ENCODE measurements around the gene LCN12.

Gene LCN12

DNA sequence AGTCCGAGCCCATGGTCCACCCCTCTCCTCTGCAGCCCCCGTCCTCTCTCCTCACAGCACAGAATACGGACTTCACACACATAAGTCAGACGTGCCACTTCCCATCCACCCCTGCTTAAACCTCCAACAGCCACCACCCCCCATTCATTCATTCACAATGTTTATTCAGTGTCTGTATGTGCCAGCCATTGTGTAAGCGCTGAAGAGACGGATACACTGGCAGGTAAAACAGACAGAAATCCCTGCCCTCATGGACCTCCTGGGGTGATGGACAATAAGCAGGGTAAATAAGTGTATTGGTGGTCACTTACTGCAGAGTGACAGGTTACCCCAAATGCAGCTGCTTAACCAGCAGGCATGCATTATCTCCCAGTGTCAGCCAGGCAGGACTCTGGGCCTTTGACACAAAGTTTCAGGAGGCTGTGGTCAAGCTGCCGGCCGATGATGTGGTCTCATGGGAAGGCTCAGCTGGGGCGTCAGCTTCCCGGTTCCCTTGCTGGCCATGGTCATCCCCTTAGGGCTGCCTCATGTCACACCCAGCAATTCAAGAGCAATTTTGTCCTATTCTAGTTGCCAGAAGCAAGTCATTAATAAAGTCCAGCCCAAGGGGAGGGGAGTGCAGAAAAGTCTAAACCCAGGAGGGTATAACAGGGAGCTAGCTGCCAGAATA, 38.3 kb downstream of the LCN12 start:
- Histone ChIP-seq H3K4me1 (ENCODE audit: control insufficient read depth, insufficient read depth, low read length) (peaks cover 9% of the 10 kb centered on the region), H3K27me3 (ENCODE audit: control insufficient read depth, insufficient read depth, low read length, poor library complexity, severe bottlenecking) (peaks cover 42% of the 10 kb centered on the region), H3K36me3 (ENCODE audit: control insufficient read depth, insufficient read depth, low read length) (no peaks in the 10 kb centered on the region), H3K27ac (ENCODE audit: insufficient read depth, low read depth, low read length, poor library complexity, severe bottlenecking) (no peak overlapping the region), H3K9me3 (ENCODE audit: control insufficient read depth, low read length) (no peaks in the 10 kb centered on the region), H3K4me3 (ENCODE audit: insufficient read depth, low read depth, low read length) (no peak overlapping the region)
- WGBS, 2 experiments, result 77 to 78% methylated on average over 10 of the region's 10 CpGs

DNA sequence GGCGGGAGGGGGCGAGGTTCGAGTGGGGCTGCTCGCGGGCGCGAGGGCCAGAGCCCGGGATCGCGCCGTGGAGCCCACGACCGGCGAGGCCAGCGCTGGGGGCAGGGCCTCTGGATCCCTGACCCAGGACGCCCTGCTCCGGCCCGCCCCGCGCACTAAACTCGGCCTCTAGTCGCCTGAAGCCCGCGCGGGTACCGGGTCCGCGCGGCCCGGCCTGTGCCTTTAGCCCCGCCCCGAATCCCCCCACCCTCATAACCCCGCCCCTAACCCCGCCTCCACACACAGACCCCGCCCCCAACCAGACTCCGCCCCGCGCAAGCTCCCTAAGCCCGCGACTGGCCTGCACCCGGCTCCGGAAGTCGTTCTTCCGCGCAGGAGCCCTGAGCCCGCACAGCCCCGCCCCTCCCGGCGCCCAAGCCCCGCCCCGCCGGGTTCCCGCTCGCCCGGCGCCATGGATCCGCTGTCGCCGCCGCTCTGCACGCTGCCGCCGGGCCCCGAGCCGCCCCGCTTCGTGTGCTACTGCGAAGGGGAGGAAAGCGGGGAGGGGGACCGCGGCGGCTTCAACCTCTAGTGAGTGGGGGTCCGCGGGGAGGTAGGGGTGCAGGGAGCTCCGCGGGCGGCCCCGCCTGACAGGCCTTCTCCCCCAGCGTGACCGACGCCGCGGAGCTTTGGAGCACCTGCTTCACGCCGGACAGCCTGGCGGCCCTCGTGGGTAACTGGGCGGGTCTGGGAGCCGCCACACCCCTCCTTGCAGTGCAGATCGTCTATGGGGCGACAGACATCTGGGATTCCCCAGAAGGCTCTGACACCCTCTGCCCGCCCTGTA, 40.1 kb downstream of the LCN12 start, which contains the start of gene PAXX:
PAXX (plus strand) TSS at position 430 of the 826 bp plus-strand sequence; CDS start at position 452, 22 bp downstream.
- no peak within 1 kb of the TSS for H3K27ac ChIP-seq (ENCODE audit: insufficient read depth, low read depth, low read length, poor library complexity, severe bottlenecking)
- peaks cover 20% of the 10 kb centered on the region for H3K4me1 ChIP-seq (ENCODE audit: control insufficient read depth, insufficient read depth, low read length)
- 4% methylated on average over 90 to 91 of the region's 92 CpGs for WGBS, 2 experiments
- H3K27me3 ChIP-seq (ENCODE audit: control insufficient read depth, insufficient read depth, low read length, poor library complexity, severe bottlenecking), result peaks cover 42% of the 10 kb centered on the region
- H3K9me3 ChIP-seq (ENCODE audit: control insufficient read depth, low read length), result no peaks in the 10 kb centered on the region
- peak within 1 kb of the TSS; percentile 78 for H3K4me3 ChIP-seq (ENCODE audit: insufficient read depth, low read depth, low read length)
- no peaks in the 10 kb centered on the region for H3K36me3 ChIP-seq (ENCODE audit: control insufficient read depth, insufficient read depth, low read length)

DNA sequence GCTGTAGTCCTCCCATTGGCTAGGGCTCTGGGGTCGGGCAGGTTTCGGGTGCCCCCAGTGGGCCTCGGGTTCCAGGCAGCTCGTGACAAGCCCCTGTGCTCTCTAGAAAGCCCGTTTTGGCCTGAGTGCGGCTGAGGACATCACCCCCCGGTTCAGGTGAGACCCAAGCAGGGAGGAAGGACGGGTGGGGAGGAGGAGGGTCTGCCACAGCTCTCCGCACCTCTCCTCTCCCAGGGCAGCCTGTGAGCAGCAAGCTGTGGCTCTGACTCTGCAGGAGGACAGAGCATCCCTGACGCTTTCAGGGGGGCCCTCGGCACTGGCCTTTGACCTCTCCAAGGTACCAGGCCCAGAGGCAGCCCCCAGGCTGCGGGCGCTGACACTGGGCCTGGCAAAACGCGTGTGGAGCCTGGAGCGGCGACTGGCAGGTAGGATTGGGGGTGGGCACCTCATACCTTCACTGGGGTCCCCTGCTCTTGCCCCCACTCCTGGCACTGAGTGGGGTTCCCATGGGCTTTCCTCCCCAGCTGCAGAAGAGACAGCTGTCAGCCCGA, 40.8 kb downstream of the LCN12 start:
- Histone ChIP-seq H3K9me3 (ENCODE audit: control insufficient read depth, low read length) (no peaks in the 10 kb centered on the region), H3K27ac (ENCODE audit: insufficient read depth, low read depth, low read length, poor library complexity, severe bottlenecking) (no peak overlapping the region), H3K4me3 (ENCODE audit: insufficient read depth, low read depth, low read length) (peak overlapping the region; percentile 78), H3K27me3 (ENCODE audit: control insufficient read depth, insufficient read depth, low read length, poor library complexity, severe bottlenecking) (peaks cover 38% of the 10 kb centered on the region), H3K4me1 (ENCODE audit: control insufficient read depth, insufficient read depth, low read length) (peaks cover 22% of the 10 kb centered on the region), H3K36me3 (ENCODE audit: control insufficient read depth, insufficient read depth, low read length) (no peaks in the 10 kb centered on the region)
- 43 to 44% methylated on average over 18 of the region's 18 CpGs for WGBS, 2 experiments

DNA sequence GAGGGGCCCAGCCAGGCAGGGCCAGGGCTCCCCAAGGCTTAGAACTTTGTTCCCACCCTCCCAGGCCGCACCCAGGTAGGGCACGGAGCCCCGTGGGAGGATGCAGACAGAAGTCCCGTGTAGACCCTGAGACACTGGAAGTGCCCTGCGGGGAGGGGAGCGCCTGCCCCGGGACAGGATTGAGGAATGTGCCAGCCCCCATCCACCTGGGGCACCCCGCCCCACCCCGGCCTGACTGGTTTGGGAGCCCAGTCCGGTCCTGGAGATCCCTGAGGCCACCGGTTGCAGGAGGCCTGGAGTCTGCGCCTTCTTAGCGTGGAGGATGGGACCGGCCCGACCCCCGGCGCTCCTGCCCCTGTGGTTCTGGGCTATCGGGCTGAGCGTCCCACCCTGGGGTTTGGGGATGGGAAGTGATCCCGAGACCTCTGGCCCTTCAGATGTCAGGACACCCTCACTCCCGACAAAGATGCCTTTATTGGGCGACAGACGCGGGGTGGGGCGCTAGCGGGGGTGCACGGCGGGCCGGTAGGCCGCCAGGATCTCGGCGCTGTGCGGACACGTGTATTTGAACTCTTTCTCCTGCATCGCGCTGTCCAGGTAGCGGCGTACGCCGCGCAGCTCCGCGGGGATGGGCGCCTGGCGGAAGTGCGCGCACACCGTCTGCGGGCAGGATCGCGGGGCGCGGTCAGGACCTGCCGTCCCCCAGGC, 42.3 kb downstream of the LCN12 start:
- WGBS, 2 experiments, result 79 to 82% methylated on average over 54 of the region's 54 CpGs
- H3K27ac ChIP-seq (ENCODE audit: insufficient read depth, low read depth, low read length, poor library complexity, severe bottlenecking), result no peak overlapping the region
- no peaks in the 10 kb centered on the region for H3K36me3 ChIP-seq (ENCODE audit: control insufficient read depth, insufficient read depth, low read length)
- peaks cover 37% of the 10 kb centered on the region for H3K27me3 ChIP-seq (ENCODE audit: control insufficient read depth, insufficient read depth, low read length, poor library complexity, severe bottlenecking)
- no peaks in the 10 kb centered on the region for H3K9me3 ChIP-seq (ENCODE audit: control insufficient read depth, low read length)
- H3K4me1 ChIP-seq (ENCODE audit: control insufficient read depth, insufficient read depth, low read length), result peaks cover 22% of the 10 kb centered on the region
- H3K4me3 ChIP-seq (ENCODE audit: insufficient read depth, low read depth, low read length), result no peak overlapping the region

DNA sequence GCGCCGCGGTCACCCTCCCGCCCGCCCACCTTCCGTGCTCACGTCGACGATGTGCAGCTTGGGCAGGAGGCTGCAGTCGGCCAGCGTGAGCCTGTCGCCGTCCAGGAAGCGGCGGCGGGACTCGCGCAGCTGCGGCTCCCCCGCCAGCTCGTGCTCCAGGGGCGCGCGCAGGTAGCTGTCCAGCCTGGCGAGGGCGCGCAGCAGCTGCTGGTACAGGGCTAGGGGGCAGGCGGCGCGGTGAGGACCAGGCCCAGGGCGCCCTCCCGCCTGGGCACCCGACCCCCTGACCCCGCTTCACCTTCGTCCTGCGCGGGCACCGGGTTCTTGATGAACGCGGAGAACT, 42.8 kb downstream of the LCN12 start:
- no peaks in the 10 kb centered on the region for H3K36me3 ChIP-seq (ENCODE audit: control insufficient read depth, insufficient read depth, low read length)
- H3K9me3 ChIP-seq (ENCODE audit: control insufficient read depth, low read length), result no peaks in the 10 kb centered on the region
- H3K27ac ChIP-seq (ENCODE audit: insufficient read depth, low read depth, low read length, poor library complexity, severe bottlenecking), result no peak overlapping the region
- peaks cover 37% of the 10 kb centered on the region for H3K27me3 ChIP-seq (ENCODE audit: control insufficient read depth, insufficient read depth, low read length, poor library complexity, severe bottlenecking)
- H3K4me1 ChIP-seq (ENCODE audit: control insufficient read depth, insufficient read depth, low read length), result peaks cover 22% of the 10 kb centered on the region
- WGBS, 2 experiments, result 71 to 72% methylated on average over 40 of the region's 40 CpGs
- no peak overlapping the region for H3K4me3 ChIP-seq (ENCODE audit: insufficient read depth, low read depth, low read length)

DNA sequence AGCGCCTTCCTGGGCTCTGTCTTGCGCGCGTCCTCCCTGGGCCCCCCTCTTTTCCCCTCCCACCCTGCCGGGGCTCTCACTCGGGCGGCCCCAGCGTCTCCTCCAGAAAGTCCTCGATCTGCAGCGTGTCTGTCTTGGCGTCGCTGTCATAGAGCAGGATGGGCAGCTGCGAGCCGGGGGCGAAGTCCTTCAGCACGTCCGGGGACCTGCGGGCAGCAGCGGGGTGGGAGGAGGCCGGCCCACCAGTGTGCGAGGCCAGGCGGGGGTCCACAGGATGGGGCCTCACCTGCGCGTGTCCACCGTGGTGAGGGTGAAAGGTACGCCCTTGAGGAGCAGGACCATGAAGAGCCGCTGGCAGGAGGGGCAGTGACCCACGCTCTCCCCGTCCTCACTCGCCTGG, 43.3 kb downstream of the LCN12 start:
- WGBS, 2 experiments, result 87 to 89% methylated on average over 30 of the region's 30 CpGs
- no peak overlapping the region for H3K4me3 ChIP-seq (ENCODE audit: insufficient read depth, low read depth, low read length)
- H3K27me3 ChIP-seq (ENCODE audit: control insufficient read depth, insufficient read depth, low read length, poor library complexity, severe bottlenecking), result peaks cover 37% of the 10 kb centered on the region
- H3K4me1 ChIP-seq (ENCODE audit: control insufficient read depth, insufficient read depth, low read length), result peaks cover 22% of the 10 kb centered on the region
- no peaks in the 10 kb centered on the region for H3K36me3 ChIP-seq (ENCODE audit: control insufficient read depth, insufficient read depth, low read length)
- H3K27ac ChIP-seq (ENCODE audit: insufficient read depth, low read depth, low read length, poor library complexity, severe bottlenecking), result no peak overlapping the region
- H3K9me3 ChIP-seq (ENCODE audit: control insufficient read depth, low read length), result no peaks in the 10 kb centered on the region

DNA sequence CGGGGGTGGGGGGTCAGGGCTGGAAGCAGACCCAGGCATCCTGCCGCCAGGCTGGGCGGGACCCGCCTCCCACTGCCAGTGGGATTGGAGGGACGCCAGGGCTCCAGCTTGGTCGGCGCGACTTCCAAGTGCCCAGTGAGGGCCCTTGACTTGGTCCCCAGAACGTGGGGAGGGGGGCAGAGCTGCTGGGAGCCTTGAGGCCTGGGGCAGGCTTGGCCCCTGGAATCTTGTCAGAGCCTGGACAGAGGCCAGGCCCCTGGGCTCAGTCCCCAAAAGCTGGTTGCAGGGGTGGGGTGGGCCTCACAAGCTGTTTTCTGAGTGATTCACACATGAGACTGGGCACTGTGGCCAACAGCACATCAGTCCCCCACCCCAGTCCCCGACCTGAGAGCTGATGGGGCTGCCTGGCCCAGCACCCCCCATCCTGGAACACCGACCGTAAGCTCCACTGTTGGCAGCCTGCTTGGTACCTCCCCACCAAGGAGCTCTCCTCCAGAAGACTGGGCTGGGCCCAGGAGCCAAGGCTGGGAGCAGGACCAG, 43.8 kb downstream of the LCN12 start:
- Histone ChIP-seq H3K4me3 (ENCODE audit: insufficient read depth, low read depth, low read length) (no peak overlapping the region), H3K27ac (ENCODE audit: insufficient read depth, low read depth, low read length, poor library complexity, severe bottlenecking) (no peak overlapping the region), H3K27me3 (ENCODE audit: control insufficient read depth, insufficient read depth, low read length, poor library complexity, severe bottlenecking) (peaks cover 37% of the 10 kb centered on the region), H3K9me3 (ENCODE audit: control insufficient read depth, low read length) (no peaks in the 10 kb centered on the region), H3K4me1 (ENCODE audit: control insufficient read depth, insufficient read depth, low read length) (peaks cover 22% of the 10 kb centered on the region), H3K36me3 (ENCODE audit: control insufficient read depth, insufficient read depth, low read length) (no peaks in the 10 kb centered on the region)
- 88 to 91% methylated on average over 12 of the region's 12 CpGs for WGBS, 2 experiments

DNA sequence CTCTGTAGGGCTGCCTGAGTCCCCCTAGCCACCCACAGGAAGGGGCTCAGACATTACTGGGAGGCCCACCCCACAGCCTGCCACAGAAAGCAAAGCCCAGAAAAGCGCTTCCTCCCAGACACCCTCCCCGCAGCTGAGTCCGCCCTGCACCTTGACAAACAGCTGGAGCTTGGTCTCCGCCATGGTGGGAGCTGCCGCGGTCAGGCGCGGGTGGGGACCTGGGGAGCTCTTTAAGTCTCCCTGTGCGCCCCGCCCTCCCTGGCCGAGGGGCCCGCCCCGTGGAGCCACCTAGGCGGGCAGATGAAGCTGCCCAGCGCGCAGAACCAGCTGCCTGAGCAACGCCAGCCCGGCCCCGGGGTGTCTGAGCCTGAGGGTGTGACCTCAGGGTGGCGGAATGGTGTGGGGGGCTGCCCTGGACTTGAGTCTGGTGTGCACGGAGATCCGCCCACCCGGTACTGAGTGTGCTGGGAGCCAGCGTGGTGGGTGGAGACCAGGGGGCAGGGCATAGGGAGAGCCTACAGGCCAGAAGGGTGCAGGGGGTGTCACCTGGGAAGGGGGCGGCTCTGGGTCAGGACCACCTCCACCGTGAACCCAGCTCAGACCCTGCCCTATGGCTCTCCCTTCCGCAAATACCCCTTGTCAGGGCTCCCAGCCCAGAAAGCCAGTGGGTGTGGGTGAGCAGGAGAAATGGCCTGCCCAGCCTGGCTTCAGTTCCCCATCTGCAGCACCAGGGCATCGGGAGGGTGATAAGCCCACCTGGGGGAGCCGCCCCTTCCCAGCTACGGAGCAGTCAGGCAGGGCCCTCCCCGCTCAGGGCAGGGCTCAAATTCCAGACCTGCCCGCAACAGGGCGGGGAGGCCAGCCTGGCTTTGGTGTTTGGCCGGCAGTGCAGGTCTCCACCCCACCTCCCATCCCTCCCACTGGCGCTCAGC, 44.6 kb downstream of the LCN12 start, which contains the start of gene CLIC3:
CLIC3 (minus strand) TSS at position 208 of the 932 bp plus-strand sequence; CDS start at position 183, 25 bp downstream.
- H3K4me1 ChIP-seq (ENCODE audit: control insufficient read depth, insufficient read depth, low read length), result peaks cover 22% of the 10 kb centered on the region
- H3K4me3 ChIP-seq (ENCODE audit: insufficient read depth, low read depth, low read length), result no peak within 1 kb of the TSS
- H3K9me3 ChIP-seq (ENCODE audit: control insufficient read depth, low read length), result no peaks in the 10 kb centered on the region
- no peaks in the 10 kb centered on the region for H3K36me3 ChIP-seq (ENCODE audit: control insufficient read depth, insufficient read depth, low read length)
- WGBS, 2 experiments, result 48 to 49% methylated on average over 35 of the region's 35 CpGs
- peaks cover 30% of the 10 kb centered on the region for H3K27me3 ChIP-seq (ENCODE audit: control insufficient read depth, insufficient read depth, low read length, poor library complexity, severe bottlenecking)
- H3K27ac ChIP-seq (ENCODE audit: insufficient read depth, low read depth, low read length, poor library complexity, severe bottlenecking), result no peak within 1 kb of the TSS

DNA sequence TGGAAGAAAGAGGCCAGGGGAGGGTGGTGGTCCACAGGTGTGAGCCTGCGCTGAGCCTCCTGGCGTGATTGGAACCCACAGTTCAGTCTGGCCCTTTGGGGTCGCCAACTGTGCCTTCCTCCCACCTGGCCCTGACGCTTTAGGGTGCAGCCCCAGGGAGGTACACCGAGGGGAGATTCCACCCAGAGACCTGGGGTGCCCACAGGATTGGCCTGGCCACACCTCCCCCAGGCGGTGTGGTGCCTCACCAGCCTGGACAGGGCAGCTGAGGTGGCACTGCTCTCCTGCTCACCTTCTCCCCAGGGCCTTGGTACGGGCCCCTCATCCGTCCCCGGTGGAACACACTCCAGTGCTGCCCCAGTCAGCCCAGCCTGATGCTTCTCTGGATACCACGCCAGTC, 45.3 kb downstream of the LCN12 start:
- Histone ChIP-seq H3K4me3 (ENCODE audit: insufficient read depth, low read depth, low read length) (no peak overlapping the region), H3K36me3 (ENCODE audit: control insufficient read depth, insufficient read depth, low read length) (no peaks in the 10 kb centered on the region), H3K27me3 (ENCODE audit: control insufficient read depth, insufficient read depth, low read length, poor library complexity, severe bottlenecking) (peaks cover 30% of the 10 kb centered on the region), H3K9me3 (ENCODE audit: control insufficient read depth, low read length) (no peaks in the 10 kb centered on the region), H3K4me1 (ENCODE audit: control insufficient read depth, insufficient read depth, low read length) (peaks cover 22% of the 10 kb centered on the region), H3K27ac (ENCODE audit: insufficient read depth, low read depth, low read length, poor library complexity, severe bottlenecking) (no peak overlapping the region)
- WGBS, 2 experiments, result 83 to 86% methylated on average over 10 of the region's 10 CpGs
